Muscle of leg (tissue), 11 donors: ENCODE measurements around the gene DHX30. TPM values are rescaled to one million over a fixed set of nuclear protein-coding genes. Genes with fewer than 3 reads are reported as not detected.
A peak's percentile ranks its signal among the peaks of the same experiment; 100 is the strongest.

Experiments
- DNase-seq: peaks from one replicate; pipeline ENCODE4 v3.0.0; 2013
- H3K27ac ChIP-seq: one replicate; pipeline ENCODE4 v1.5.1; 2013; ENCODE audit warnings: mild to moderate bottlenecking, low read length, control low read depth
- H3K27me3 ChIP-seq: one replicate; pipeline ENCODE4 v1.6.1; 2013; ENCODE audit warnings: low read length; ENCODE audit not compliant: control insufficient read depth, insufficient read depth
- H3K36me3 ChIP-seq: one replicate; pipeline ENCODE4 v1.6.1; 2013; ENCODE audit warnings: low read length; ENCODE audit not compliant: control insufficient read depth, insufficient read depth
- H3K4me1 ChIP-seq: one replicate; pipeline ENCODE4 v1.6.1; 2013; ENCODE audit warnings: low read length; ENCODE audit not compliant: control insufficient read depth, insufficient read depth
- H3K4me3 ChIP-seq: one replicate; pipeline ENCODE4 v1.5.1; 2013; ENCODE audit warnings: low read length, control low read depth
- H3K9me3 ChIP-seq: replicated peaks from 2 replicates; pipeline ENCODE4 v1.6.1; 2013; ENCODE audit warnings: low read depth, low read length; ENCODE audit not compliant: control insufficient read depth
- WGBS: methylation state at CpG from one replicate; pipeline ENCODE4 v1.1.5; 2013; ENCODE audit warnings: missing lambda C conversion rate; ENCODE audit not compliant: insufficient coverage; 5-methylcytosine and 5-hydroxymethylcytosine counted together
- polyA plus RNA-seq, 8 donors: library from polyadenylated mRNA; unstranded; fragments of 120-200 nt; gene quantifications; one replicate each; pipeline versions ENCODE4 v1.2.1 to v1.2.3, GENCODE V29; 2013; ENCODE audit warnings: inconsistent platforms in 1 of 8, low replicate concordance in 1 of 8; ENCODE audit not compliant: insufficient read length in 8 of 8, insufficient read depth in 1 of 8
- total RNA-seq: library from RNA; stranded (reverse); fragments of 120-200 nt; gene quantifications from one replicate; pipeline ENCODE4 v1.2.4, GENCODE V29; 2013

The DHX30 gene
- total and polyA plus RNA-seq, 9 donors, result 37.4 to 43.9 (median 41.5) TPM

- H3K4me1 ChIP-seq, result peaks cover 16% of the 10 kb centered on the region
- no peaks in the 10 kb centered on the region for H3K36me3 ChIP-seq
- 0% methylated on average over 44 of the region's 54 CpGs for WGBS
- DNase-seq, result peak; percentile 69
- no peaks in the 10 kb centered on the region for H3K9me3 ChIP-seq
- no peaks in the 10 kb centered on the region for H3K27me3 ChIP-seq
- H3K4me3 ChIP-seq, result peak overlapping the region; percentile 81
- peak overlapping the region; percentile 95 for H3K27ac ChIP-seq
Measured at GRCh38 chr3:47780741-47781684, 21.9 kb upstream of the DHX30 start.

GRCh38 chr3:47781685-47782445 is 21.1 kb upstream of the DHX30 start, which contains the start of gene SMARCC1:
TSS of gene SMARCC1 (minus strand) at chr3:47781893. CDS start at chr3:47781797, 96 bp downstream.
- H3K27ac ChIP-seq, result peak within 1 kb of the TSS; percentile 98
- no peaks in the 10 kb centered on the region for H3K9me3 ChIP-seq
- H3K27me3 ChIP-seq, result no peaks in the 10 kb centered on the region
- WGBS, result under 1% methylated on average over 73 of the region's 79 CpGs
- peak; percentile 99 for DNase-seq
- H3K36me3 ChIP-seq, result no peaks in the 10 kb centered on the region
- H3K4me3 ChIP-seq, result peak within 1 kb of the TSS; percentile 81
- peaks cover 16% of the 10 kb centered on the region for H3K4me1 ChIP-seq

- DNase-seq, result no peak
Measured at GRCh38 chr3:47782446-47783308, 20.3 kb upstream of the DHX30 start.

GRCh38 chr3:47783673-47784072 is 19.3 kb upstream of the DHX30 start:
- Histone ChIP-seq H3K27me3 (no peaks in the 10 kb centered on the region), H3K27ac (no peak overlapping the region), H3K9me3 (no peaks in the 10 kb centered on the region), H3K4me3 (no peak overlapping the region), H3K4me1 (peaks cover 16% of the 10 kb centered on the region), H3K36me3 (no peaks in the 10 kb centered on the region)
- no peak for DNase-seq

More at GRCh38 chr3:47782446-47783308, 20.3 kb upstream of the DHX30 start:
- peaks cover 16% of the 10 kb centered on the region for H3K4me1 ChIP-seq
- no peaks in the 10 kb centered on the region for H3K27me3 ChIP-seq
- WGBS, result 61% methylated on average over 11 of the region's 23 CpGs
- no peaks in the 10 kb centered on the region for H3K9me3 ChIP-seq
- no peaks in the 10 kb centered on the region for H3K36me3 ChIP-seq
- H3K27ac ChIP-seq, result peak overlapping the region; percentile 98
- peak overlapping the region; percentile 81 for H3K4me3 ChIP-seq

- no peaks in the 10 kb centered on the region for H3K4me1 ChIP-seq
- H3K27me3 ChIP-seq, result no peaks in the 10 kb centered on the region
- no peaks in the 10 kb centered on the region for H3K36me3 ChIP-seq
- 73% methylated on average over 7 of the region's 16 CpGs for WGBS
- H3K9me3 ChIP-seq, result no peaks in the 10 kb centered on the region
- DNase-seq, result no peak
- no peak overlapping the region for H3K27ac ChIP-seq
- no peak overlapping the region for H3K4me3 ChIP-seq
Measured at GRCh38 chr3:47791193-47791855, 11.6 kb upstream of the DHX30 start.

GRCh38 chr3:47792699-47793098 is 10.2 kb upstream of the DHX30 start:
- H3K27ac ChIP-seq, result no peak overlapping the region
- no peaks in the 10 kb centered on the region for H3K4me1 ChIP-seq
- no peaks in the 10 kb centered on the region for H3K36me3 ChIP-seq
- WGBS, result no CpG with 5 or more reads among the region's 2 CpGs
- H3K9me3 ChIP-seq, result no peaks in the 10 kb centered on the region
- no peak for DNase-seq
- H3K27me3 ChIP-seq, result no peaks in the 10 kb centered on the region
- no peak overlapping the region for H3K4me3 ChIP-seq

- H3K4me3 ChIP-seq, result no peak overlapping the region
- H3K36me3 ChIP-seq, result no peaks in the 10 kb centered on the region
- 72% methylated on average over 2 of the region's 4 CpGs for WGBS
- no peak overlapping the region for H3K27ac ChIP-seq
- no peaks in the 10 kb centered on the region for H3K9me3 ChIP-seq
- no peaks in the 10 kb centered on the region for H3K4me1 ChIP-seq
- DNase-seq, result no peak
- H3K27me3 ChIP-seq, result no peaks in the 10 kb centered on the region
Measured at GRCh38 chr3:47794544-47794943, 8.4 kb upstream of the DHX30 start.

GRCh38 chr3:47799733-47800132 is 3.2 kb upstream of the DHX30 start:
- H3K4me1 ChIP-seq, result peaks cover 19% of the 10 kb centered on the region
- H3K27ac ChIP-seq, result no peak overlapping the region
- no peak for DNase-seq
- 83% methylated on average over 2 of the region's 4 CpGs for WGBS
- H3K27me3 ChIP-seq, result no peaks in the 10 kb centered on the region
- no peaks in the 10 kb centered on the region for H3K9me3 ChIP-seq
- H3K4me3 ChIP-seq, result no peak overlapping the region
- no peaks in the 10 kb centered on the region for H3K36me3 ChIP-seq

GRCh38 chr3:47803480-47804025 is 615 bp downstream of the DHX30 start:
- no peaks in the 10 kb centered on the region for H3K9me3 ChIP-seq
- WGBS, result under 1% methylated on average over 14 of the region's 20 CpGs
- peak overlapping the region; percentile 87 for H3K27ac ChIP-seq
- H3K4me3 ChIP-seq, result peak overlapping the region; percentile 88
- H3K27me3 ChIP-seq, result no peaks in the 10 kb centered on the region
- H3K36me3 ChIP-seq, result peaks cover 23% of the 10 kb centered on the region
- no peak for DNase-seq
- peaks cover 19% of the 10 kb centered on the region for H3K4me1 ChIP-seq
